Superior temporal gyrus (tissue), 1 donor: ENCODE data around the gene SLC2A13.
"Not testable (repeated sequence)": the region's sequence is repeated elsewhere in the genome, so short reads cannot be mapped to it uniquely, and the experiment has no call there.

Experiments used
- DNase-seq: peaks from one replicate; pipeline ENCODE4 v3.0.0-alpha.2; 2016; ENCODE audit errors: extremely low spot score

Gene SLC2A13

GRCh38 chr12:40104461-40105264, 1.2 kb downstream of the SLC2A13 start:
- peak; percentile 22 for DNase-seq

GRCh38 chr12:40103043-40103442, 2.8 kb downstream of the SLC2A13 start:
- no peak for DNase-seq

GRCh38 chr12:40101747-40102146, 4.1 kb downstream of the SLC2A13 start:
- no peak for DNase-seq

- DNase-seq: no peak
Measured at GRCh38 chr12:40099423-40099853, 6.4 kb downstream of the SLC2A13 start.

- no peak for DNase-seq
Measured at GRCh38 chr12:40098406-40099145, 7.3 kb downstream of the SLC2A13 start.

GRCh38 chr12:40093512-40093911, 12.4 kb downstream of the SLC2A13 start:
- DNase-seq: no peak

GRCh38 chr12:40086471-40086870, 19.4 kb downstream of the SLC2A13 start:
- DNase-seq: no peak

GRCh38 chr12:40078266-40078665, 27.6 kb downstream of the SLC2A13 start:
- no peak for DNase-seq

GRCh38 chr12:40075458-40075857, 30.4 kb downstream of the SLC2A13 start:
- no peak for DNase-seq

- no peak for DNase-seq
Measured at GRCh38 chr12:40068416-40068815, 37.5 kb downstream of the SLC2A13 start.

- no peak for DNase-seq
Measured at GRCh38 chr12:40065636-40066035, 40.2 kb downstream of the SLC2A13 start.

GRCh38 chr12:40063414-40063813, 42.5 kb downstream of the SLC2A13 start:
- DNase-seq: peak; percentile 67

GRCh38 chr12:40058721-40059190, 47.1 kb downstream of the SLC2A13 start:
- peak; percentile 66 for DNase-seq

- DNase-seq: no peak
Measured at GRCh38 chr12:40056373-40056772, 49.5 kb downstream of the SLC2A13 start.

- no peak for DNase-seq
Measured at GRCh38 chr12:40055776-40056175, 50.1 kb downstream of the SLC2A13 start.

- DNase-seq: peak; percentile 64
Measured at GRCh38 chr12:40055228-40055579, 50.7 kb downstream of the SLC2A13 start.

GRCh38 chr12:40054555-40055227, 51.2 kb downstream of the SLC2A13 start:
- DNase-seq: no peak

- DNase-seq: no peak
Measured at GRCh38 chr12:40049268-40049667, 56.6 kb downstream of the SLC2A13 start.

GRCh38 chr12:40047002-40047401, 58.9 kb downstream of the SLC2A13 start:
- not testable (repeated sequence) for DNase-seq

GRCh38 chr12:40045656-40046055, 60.2 kb downstream of the SLC2A13 start:
- no peak for DNase-seq

- DNase-seq: no peak
Measured at GRCh38 chr12:40044396-40044795, 61.5 kb downstream of the SLC2A13 start.

- DNase-seq: no peak
Measured at GRCh38 chr12:40039598-40039997, 66.3 kb downstream of the SLC2A13 start.
